ENCODE results near the gene KCNA2. TPM values are rescaled to one million over a fixed set of nuclear protein-coding genes. Genes with fewer than 3 reads are reported as not detected.
A peak's percentile ranks its signal among the peaks of the same experiment; 100 is the strongest.

KCNA2 gene
- total RNA-seq, 2 experiments from 2014 or later: 3.5 to 3.9 TPM

DNA sequence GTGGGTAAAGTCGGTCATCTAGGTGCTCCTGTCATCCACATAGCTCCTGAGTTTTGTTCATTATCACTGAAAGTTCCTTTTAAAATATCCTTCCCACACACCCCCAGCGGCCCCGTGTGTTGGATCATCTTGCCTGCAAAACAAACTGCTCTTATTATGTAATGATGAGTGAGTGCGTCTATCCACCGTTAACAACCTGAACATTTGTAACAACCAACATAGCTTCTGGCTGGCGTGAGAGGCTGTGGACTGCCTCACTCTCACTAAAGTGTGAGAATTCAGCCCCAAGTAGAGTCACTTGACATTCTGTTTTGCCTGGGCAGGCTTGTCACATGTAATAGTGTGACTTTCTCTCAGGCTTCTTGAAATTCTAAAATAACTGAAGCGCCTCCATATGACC is 14.5 kb upstream of the KCNA2 start:
- H3K27ac Mint-ChIP-seq: peak overlapping the region; percentile 97
- peaks cover 10% of the 10 kb centered on the region for H3K9me3 Mint-ChIP-seq
- POLR2A ChIA-PET: interaction anchor here (2.0 kb wide), 1 partner anchor 52 kb away, joined by 11 read pairs; no protein-coding TSS in a partner anchor
- peaks cover 54% of the 10 kb centered on the region for H3K4me1 Mint-ChIP-seq
- no peak for DNase-seq
- peaks cover 32% of the 10 kb centered on the region for H3K36me3 Mint-ChIP-seq (ENCODE audit: low read depth)
- CTCF ChIA-PET: interaction anchor here (0.7 to 5.6 kb wide), 9 partner anchors 15 to 166 kb away, joined by 3 to 77 read pairs (median 9); partner anchors contain the start of gene KCNA3
- H3K4me3 Mint-ChIP-seq: peak overlapping the region; percentile 78
- H3K27me3 Mint-ChIP-seq: no peaks in the 10 kb centered on the region

DNA sequence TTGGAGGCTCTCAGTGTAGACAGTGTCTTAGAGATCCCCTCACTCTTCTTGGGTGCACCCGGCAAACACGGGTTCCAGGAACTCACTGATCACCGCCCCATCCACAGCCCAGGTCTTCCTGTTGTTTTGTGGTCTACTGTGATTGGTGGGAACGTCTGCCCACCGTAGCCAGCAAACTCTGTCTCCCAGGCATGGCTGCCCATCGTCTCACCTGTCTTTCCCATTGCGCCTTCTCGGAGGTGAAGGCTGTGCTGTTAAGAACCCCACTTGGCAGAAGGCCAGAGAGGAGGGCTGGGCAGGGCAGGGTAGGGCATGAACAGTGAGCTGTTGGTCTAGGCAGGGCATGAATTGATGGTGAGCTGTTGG is 14.1 kb upstream of the KCNA2 start:
- no peaks in the 10 kb centered on the region for H3K27me3 Mint-ChIP-seq
- H3K9me3 Mint-ChIP-seq: peaks cover 10% of the 10 kb centered on the region
- peak; percentile 41 for DNase-seq
- peak overlapping the region; percentile 97 for H3K27ac Mint-ChIP-seq
- ChIA-PET CTCF (interaction anchor here (0.6 to 5.6 kb wide), 34 partner anchors 9 to 714 kb away, joined by 3 to 77 read pairs (median 5); partner anchors contain the start of genes CD53, KCNA2 and KCNA3), POLR2A (interaction anchor here (0.6 to 2.0 kb wide), 3 partner anchors 15 to 107 kb away, joined by 3 to 11 read pairs (median 3); no protein-coding TSS in a partner anchor)
- peaks cover 32% of the 10 kb centered on the region for H3K36me3 Mint-ChIP-seq (ENCODE audit: low read depth)
- peak overlapping the region; percentile 78 for H3K4me3 Mint-ChIP-seq
- peaks cover 56% of the 10 kb centered on the region for H3K4me1 Mint-ChIP-seq

DNA sequence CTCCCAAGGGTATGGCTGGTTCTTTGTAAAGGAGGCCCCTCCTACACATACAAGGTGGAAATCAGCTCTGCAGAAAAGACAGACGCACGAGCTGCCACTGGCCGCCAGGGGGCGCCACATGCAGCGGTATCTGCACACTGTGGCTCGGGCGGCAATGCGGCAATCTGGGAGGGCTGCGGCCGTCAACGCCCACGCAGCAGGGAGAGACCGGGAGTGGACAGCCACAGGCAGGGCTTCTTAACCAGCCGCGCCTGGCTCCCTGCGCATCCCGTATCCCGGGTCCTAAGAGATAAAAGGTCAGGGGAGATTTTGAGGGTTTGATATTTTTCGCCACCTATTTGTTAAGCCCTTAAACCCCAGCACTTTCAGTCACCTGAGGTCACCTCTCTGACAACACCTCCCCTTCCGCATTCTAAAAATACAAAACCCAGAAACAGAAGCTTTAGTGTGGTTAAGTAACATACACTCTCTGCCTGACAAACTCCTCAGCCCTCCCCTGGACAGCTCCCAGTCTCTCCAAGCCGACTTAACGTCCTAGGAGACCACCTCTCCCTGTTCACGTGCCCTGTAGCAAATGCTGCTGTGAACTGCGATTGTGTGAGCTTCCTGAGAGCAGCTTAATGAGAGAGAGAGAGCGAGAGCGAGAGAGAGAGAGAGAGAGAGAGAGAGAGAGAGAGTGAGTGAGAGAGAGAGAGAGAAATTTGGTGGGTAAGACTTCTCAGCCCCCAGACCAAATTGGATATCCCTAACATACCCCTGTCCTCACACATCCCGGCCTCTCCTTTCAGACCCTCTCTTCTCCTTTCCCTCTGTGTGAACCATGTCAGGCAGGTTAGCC is 13.5 kb upstream of the KCNA2 start:
- peaks cover 29% of the 10 kb centered on the region for H3K36me3 Mint-ChIP-seq (ENCODE audit: low read depth)
- ChIA-PET POLR2A (interaction anchor here (0.6 to 2.0 kb wide), 9 partner anchors 11 to 167 kb away, joined by 3 to 11 read pairs (median 3); no protein-coding TSS in a partner anchor), CTCF (interaction anchor here (0.6 to 5.6 kb wide), 47 partner anchors 10 to 805 kb away, joined by 3 to 77 read pairs (median 5); partner anchors contain the start of genes CD53, KCNA10, KCNA2 and KCNA3)
- H3K27ac Mint-ChIP-seq: peak overlapping the region; percentile 97
- peaks cover 56% of the 10 kb centered on the region for H3K4me1 Mint-ChIP-seq
- DNase-seq: peak; percentile 92
- peaks cover 10% of the 10 kb centered on the region for H3K9me3 Mint-ChIP-seq
- H3K4me3 Mint-ChIP-seq: peak overlapping the region; percentile 78
- H3K27me3 Mint-ChIP-seq: no peaks in the 10 kb centered on the region

DNA sequence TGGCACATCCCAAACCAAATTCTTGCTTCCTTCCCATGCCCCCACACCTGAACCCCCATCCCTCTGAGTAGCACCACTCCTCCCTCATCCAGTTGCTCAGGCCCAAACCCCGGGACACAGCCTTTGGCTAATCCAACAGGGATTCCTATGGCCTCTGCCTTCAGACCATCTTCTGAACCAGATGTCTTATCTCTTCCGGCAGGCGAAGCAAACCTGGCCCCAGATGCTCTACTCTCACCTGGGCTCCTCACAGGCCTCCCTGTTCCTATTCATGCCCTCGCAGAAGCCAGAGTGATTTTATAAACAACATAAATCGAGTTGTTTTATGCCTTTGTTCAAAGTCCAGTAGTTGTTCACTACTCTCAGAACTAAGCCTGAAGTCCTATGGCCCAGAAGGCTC is 12.5 kb upstream of the KCNA2 start:
- Mint-ChIP-seq H3K4me3 (peak overlapping the region; percentile 5), H3K4me1 (peaks cover 56% of the 10 kb centered on the region), H3K27me3 (no peaks in the 10 kb centered on the region), H3K36me3 (ENCODE audit: low read depth) (peaks cover 24% of the 10 kb centered on the region), H3K9me3 (peaks cover 5% of the 10 kb centered on the region), H3K27ac (no peak overlapping the region)
- DNase-seq: no peak
- ChIA-PET POLR2A (interaction anchor here (1.1 to 2.0 kb wide), 3 partner anchors 12 to 168 kb away, joined by 6 to 11 read pairs (median 10); no protein-coding TSS in a partner anchor), CTCF (interaction anchor here (0.6 to 5.6 kb wide), 40 partner anchors 9 to 255 kb away, joined by 3 to 77 read pairs (median 5); partner anchors contain the start of genes CD53, KCNA10, KCNA2 and KCNA3)

DNA sequence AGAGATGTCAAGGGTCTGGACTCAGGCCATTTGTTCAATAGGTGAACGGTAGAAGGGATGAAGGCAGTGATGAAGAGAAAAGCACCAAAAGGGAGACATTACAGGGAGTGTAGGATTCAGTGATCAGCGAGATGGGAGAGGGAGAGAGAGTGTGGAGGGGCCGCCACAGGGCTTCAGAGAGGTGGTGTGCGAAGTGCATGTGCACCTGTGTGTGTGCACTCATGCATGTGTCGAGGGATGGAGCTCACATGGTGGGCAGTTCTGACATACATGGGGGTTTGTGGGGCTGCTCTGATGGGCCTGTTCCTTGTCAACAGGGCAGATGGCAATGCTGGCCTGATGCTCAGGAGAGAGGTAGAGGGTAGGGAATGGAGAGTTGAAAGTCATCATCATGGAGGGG is 11.4 kb upstream of the KCNA2 start:
- peaks cover 56% of the 10 kb centered on the region for H3K4me1 Mint-ChIP-seq

DNA sequence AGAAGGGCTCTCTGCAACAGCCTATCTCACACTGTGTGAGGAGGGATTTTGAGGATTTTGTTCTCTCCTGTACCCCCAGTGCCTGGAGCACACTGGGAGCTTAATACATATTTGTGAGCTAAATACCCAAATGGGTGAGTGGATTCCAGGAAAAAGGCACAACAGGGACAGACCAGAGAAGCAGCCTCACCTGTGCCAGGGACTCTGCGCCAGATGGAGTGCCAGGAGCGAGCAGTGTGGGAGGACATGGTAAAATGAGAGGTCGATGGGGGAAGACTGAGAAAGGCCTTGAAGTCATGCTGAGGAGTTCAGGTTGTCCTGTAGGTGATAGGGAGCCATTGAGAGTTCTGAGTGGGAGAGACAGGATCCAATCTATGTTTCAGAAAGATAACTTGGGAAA is 11.0 kb upstream of the KCNA2 start:
- ChIA-PET POLR2A (no interaction called here), CTCF (interaction anchor here (0.5 to 5.6 kb wide), 10 partner anchors 11 to 183 kb away, joined by 3 to 77 read pairs (median 4); partner anchors contain the start of gene KCNA2)
- Mint-ChIP-seq H3K4me3 (no peak overlapping the region), H3K9me3 (no peaks in the 10 kb centered on the region), H3K27me3 (no peaks in the 10 kb centered on the region), H3K36me3 (ENCODE audit: low read depth) (peaks cover 12% of the 10 kb centered on the region), H3K4me1 (peaks cover 56% of the 10 kb centered on the region), H3K27ac (peak overlapping the region; percentile 50)
- no peak for DNase-seq

More for the DNA sequence above, 11.4 kb upstream of the KCNA2 start:
- Mint-ChIP-seq H3K27ac (peak overlapping the region; percentile 50), H3K36me3 (ENCODE audit: low read depth) (peaks cover 16% of the 10 kb centered on the region), H3K27me3 (no peaks in the 10 kb centered on the region), H3K9me3 (no peaks in the 10 kb centered on the region), H3K4me3 (no peak overlapping the region)
- POLR2A ChIA-PET: no interaction called here
- CTCF ChIA-PET: interaction anchor here (0.9 to 5.6 kb wide), 9 partner anchors 11 to 182 kb away, joined by 3 to 77 read pairs (median 5); partner anchors contain the start of gene KCNA2
- no peak for DNase-seq

DNA sequence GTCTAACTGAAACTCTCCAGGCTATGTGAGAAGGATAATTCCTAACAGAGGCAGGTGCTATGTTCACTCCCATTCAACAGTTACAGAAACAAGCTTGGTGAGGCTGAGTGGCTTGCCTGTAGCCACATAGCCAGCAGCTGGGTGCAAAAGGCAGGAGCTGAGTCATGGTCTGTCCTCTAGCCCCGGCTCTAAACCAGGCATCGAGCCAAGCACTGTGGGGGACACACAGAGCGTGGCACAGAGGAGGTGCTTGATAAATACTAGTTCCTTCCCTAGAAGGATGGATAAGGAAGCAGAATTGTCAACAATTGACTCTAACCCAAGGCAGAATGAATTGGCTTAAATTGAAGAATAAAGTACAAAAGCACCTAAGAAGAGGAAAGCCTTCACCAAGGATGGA is 10.4 kb upstream of the KCNA2 start:
- Mint-ChIP-seq H3K4me1 (peaks cover 56% of the 10 kb centered on the region), H3K9me3 (no peaks in the 10 kb centered on the region), H3K4me3 (no peak overlapping the region), H3K27me3 (no peaks in the 10 kb centered on the region), H3K27ac (peak overlapping the region; percentile 9), H3K36me3 (ENCODE audit: low read depth) (peaks cover 12% of the 10 kb centered on the region)
- DNase-seq: no peak
- POLR2A ChIA-PET: no interaction called here
- CTCF ChIA-PET: interaction anchor here (0.5 to 5.6 kb wide), 8 partner anchors 10 to 165 kb away, joined by 3 to 77 read pairs (median 4); partner anchors contain the start of gene KCNA2

DNA sequence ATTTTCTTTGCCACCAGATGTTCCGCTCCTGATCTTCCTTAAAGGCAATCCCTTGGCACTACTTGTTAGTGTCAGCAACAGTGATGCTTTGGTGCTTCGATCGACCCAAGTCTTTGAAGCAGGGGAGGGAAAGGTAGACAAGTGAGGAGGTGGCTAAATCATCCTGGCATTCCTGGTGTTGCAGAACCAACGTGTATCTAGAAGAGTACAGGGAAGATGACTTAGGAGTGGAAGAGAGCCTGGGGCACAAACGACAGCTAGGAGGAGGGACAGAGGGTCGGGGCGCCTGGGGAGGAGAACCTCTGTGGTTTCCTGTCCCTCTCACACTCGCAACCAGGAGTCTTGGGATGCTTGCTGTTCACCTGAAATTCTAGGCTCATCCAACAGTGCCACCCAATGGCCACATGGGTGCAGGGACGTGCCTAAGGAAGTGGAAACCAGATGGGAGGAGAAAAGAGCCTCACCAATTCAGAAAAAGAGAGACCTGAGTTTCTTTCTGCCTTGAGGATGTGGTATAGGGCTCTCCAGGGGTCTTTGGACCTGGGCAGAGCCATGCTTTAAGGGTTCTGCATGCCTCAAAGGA is 9.5 kb upstream of the KCNA2 start:
- POLR2A ChIA-PET: no interaction called here
- H3K4me1 Mint-ChIP-seq: peaks cover 51% of the 10 kb centered on the region
- no peak overlapping the region for H3K27ac Mint-ChIP-seq
- H3K9me3 Mint-ChIP-seq: no peaks in the 10 kb centered on the region
- peak; percentile 78 for DNase-seq
- CTCF ChIA-PET: no interaction called here
- no peaks in the 10 kb centered on the region for H3K27me3 Mint-ChIP-seq
- no peak overlapping the region for H3K4me3 Mint-ChIP-seq
- H3K36me3 Mint-ChIP-seq (ENCODE audit: low read depth): peaks cover 7% of the 10 kb centered on the region

DNA sequence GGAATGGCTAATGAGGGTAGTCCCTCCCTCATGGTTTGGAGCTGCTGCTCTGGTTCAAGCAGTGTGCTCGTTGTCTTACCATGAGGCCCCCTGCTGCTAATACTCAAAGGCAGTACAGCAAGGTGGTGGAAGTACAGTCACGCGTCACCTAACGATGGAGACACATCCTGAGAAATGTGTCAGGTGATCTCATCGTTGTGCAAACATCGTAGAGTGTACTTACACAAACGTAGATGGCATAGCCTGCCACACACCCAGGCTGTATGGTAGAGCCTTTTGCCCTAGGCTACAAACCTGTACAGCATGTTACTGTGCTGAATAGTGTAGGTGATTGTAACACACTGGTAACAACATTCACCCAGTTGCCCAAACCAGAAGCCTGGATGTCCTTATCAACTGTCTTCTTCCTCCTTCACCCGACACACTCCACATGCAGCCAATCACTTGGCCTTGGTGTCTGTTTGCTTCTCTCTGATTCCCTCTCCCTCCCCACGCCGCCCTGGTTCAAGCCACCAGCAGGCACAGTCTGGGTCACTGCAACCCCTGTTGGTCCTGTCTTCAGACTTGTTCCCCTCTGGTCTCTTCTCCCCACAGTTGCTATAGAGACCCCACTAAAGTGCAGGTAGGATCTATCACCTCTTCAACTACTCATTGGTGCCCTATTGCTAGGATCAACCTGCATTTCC is 6.0 kb upstream of the KCNA2 start:
- Mint-ChIP-seq H3K27ac (no peak overlapping the region), H3K36me3 (ENCODE audit: low read depth) (no peaks in the 10 kb centered on the region), H3K27me3 (peaks cover 24% of the 10 kb centered on the region), H3K9me3 (no peaks in the 10 kb centered on the region), H3K4me3 (no peak overlapping the region), H3K4me1 (peaks cover 40% of the 10 kb centered on the region)
- CTCF ChIA-PET: no interaction called here
- no peak for DNase-seq
- POLR2A ChIA-PET: no interaction called here

DNA sequence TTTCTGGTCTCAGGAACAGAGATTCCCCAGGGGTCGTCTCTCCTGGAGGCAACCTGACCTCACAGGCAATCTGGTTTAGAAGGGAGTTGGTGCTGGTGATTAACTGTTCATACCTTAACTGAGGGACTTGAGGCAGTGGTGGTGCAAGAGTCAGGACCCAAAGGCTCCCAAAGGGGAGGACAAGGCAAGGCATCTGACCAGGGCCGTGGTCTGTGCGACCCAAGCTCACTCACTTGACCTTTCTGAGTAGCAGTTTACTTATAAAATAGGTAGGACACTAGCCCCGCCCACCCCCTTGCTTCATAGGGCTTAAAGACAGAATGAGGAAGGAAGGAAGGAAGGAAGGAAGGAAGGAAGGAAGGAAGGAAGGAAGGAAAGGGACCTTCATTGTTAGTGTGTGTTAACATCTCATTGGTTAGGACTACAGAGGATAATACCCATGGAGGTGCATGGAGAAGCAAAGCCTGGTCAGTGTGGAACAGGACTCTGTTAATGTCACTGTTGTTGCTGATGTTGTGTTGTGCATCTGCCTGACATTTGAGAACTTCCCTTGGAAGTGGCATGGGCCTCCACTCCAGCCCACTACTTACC is 4.6 kb upstream of the KCNA2 start:
- no peak overlapping the region for H3K27ac Mint-ChIP-seq
- POLR2A ChIA-PET: no interaction called here
- CTCF ChIA-PET: interaction anchor here (0.6 to 2.7 kb wide), 6 partner anchors 8 to 1493 kb away, joined by 3 to 10 read pairs (median 4); no protein-coding TSS in a partner anchor
- H3K4me1 Mint-ChIP-seq: peaks cover 34% of the 10 kb centered on the region
- no peaks in the 10 kb centered on the region for H3K9me3 Mint-ChIP-seq
- no peak overlapping the region for H3K4me3 Mint-ChIP-seq
- DNase-seq: no peak
- no peaks in the 10 kb centered on the region for H3K36me3 Mint-ChIP-seq (ENCODE audit: low read depth)
- H3K27me3 Mint-ChIP-seq: peaks cover 34% of the 10 kb centered on the region

DNA sequence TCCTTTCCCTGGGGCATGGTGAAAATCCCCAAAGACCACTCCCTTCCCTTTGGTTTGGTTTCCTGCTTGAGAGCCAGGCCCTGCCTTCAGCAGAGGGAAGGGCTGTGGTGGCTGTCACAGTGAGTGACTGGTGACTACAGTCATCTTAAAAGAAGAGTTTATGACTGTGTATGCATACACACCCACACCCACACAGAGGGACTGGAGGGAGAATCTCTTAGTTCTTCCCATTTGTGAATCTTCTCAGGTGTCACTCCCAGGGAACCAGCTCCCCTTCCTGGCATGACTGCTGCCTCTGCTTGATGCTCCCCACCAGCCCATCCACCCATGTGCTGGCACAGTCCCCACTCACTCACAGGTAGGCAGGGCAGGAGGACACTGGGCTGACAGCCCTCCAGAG is 3.9 kb upstream of the KCNA2 start:
- no peak for DNase-seq
- Mint-ChIP-seq H3K27ac (no peak overlapping the region), H3K4me3 (no peak overlapping the region), H3K4me1 (peaks cover 29% of the 10 kb centered on the region), H3K27me3 (peaks cover 40% of the 10 kb centered on the region), H3K36me3 (ENCODE audit: low read depth) (no peaks in the 10 kb centered on the region), H3K9me3 (no peaks in the 10 kb centered on the region)
- ChIA-PET CTCF (interaction anchor here (1.0 to 2.7 kb wide), 5 partner anchors 9 to 54 kb away, joined by 3 to 10 read pairs (median 3); no protein-coding TSS in a partner anchor), POLR2A (no interaction called here)

DNA sequence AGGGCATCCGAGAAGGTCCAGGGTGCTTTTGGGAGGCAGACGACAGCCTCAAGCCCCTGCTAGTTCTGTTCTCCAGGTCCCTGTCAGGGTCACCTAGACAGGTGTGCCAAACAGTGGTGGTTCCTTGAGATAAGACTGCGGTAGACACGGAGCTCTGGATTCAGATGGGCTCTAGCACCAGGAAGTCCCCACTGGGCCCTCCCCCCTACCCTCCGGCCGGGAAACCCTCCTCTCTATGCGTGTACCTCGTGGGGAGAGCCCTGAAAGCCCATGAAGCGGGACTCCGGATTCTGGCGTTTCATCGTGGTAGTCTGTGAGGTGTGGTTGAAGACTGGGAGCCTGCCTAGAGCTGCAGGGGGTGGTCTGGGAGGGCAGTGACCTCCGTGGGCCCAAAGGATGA is 2.1 kb upstream of the KCNA2 start:
- ChIA-PET POLR2A (no interaction called here), CTCF (interaction anchor here (1.1 to 2.7 kb wide), 4 partner anchors 11 to 175 kb away, joined by 3 to 10 read pairs (median 6); no protein-coding TSS in a partner anchor)
- Mint-ChIP-seq H3K27ac (no peak overlapping the region), H3K9me3 (no peaks in the 10 kb centered on the region), H3K4me3 (no peak overlapping the region), H3K36me3 (ENCODE audit: low read depth) (no peaks in the 10 kb centered on the region), H3K4me1 (peaks cover 29% of the 10 kb centered on the region), H3K27me3 (peaks cover 50% of the 10 kb centered on the region)
- DNase-seq: no peak
